Measurements from ENCODE around the gene LIPI. TPM values are rescaled to one million over a fixed set of nuclear protein-coding genes. Genes with fewer than 3 reads are reported as not detected.
"Not testable (repeated sequence)": the region's sequence is repeated elsewhere in the genome, so short reads cannot be mapped to it uniquely, and the experiment has no call there.

Gene LIPI
- total RNA-seq, 4 donors from 2014 or later = not detected

- no peak overlapping the region for H3K4me3 ChIP-seq (ENCODE audit: low read depth, poor library complexity, severe bottlenecking)
- 72 to 78% methylated on average over 5 of the region's 5 CpGs for WGBS, 2 donors
- TF ChIP-seq CTCF (IDR thresholded peaks at IDR 0.05) (no peak), POLR2A (IDR thresholded peaks at IDR 0.05) (no peak)
- intact Hi-C loops (cut with DNase I; ENCODE audit: low total_unique reads) = no loop called here
- no peak for DNase-seq (ENCODE audit: low spot score in 2 of 2)
Observed at GRCh38 chr21:14235101-14235500, 24.3 kb upstream of the LIPI start.

DNA sequence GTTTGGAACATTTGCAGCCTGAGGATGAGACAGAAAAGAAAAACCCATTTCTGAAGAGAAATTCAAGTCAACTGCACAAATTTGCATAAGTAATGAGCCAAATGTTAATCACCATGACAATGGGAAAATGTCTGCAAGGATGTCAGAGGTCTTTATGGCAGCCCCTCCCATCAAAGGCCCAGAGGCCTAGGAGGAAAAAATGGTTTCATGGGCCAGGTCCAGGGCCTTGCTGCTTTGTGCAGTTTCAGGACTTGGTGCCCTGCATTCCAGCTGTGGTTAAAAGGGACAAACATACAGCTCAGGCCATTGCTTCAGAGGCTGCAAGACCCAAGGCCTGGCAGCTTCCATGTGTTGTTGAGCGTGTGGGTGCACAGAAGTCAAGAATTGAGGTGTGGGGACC, 18.6 kb upstream of the LIPI start:
- intact Hi-C loops (cut with DNase I; ENCODE audit: low total_unique reads) = no loop called here
- DNase-seq (ENCODE audit: low spot score in 2 of 2) = no peak
- no peak overlapping the region for H3K4me3 ChIP-seq (ENCODE audit: low read depth, poor library complexity, severe bottlenecking)
- 89% methylated on average over 1 of the region's 1 CpG for WGBS, 2 donors
- no peak for TF ChIP-seq POLR2A (IDR thresholded peaks at IDR 0.05)
- TF ChIP-seq CTCF (IDR thresholded peaks at IDR 0.05) = no peak

DNA sequence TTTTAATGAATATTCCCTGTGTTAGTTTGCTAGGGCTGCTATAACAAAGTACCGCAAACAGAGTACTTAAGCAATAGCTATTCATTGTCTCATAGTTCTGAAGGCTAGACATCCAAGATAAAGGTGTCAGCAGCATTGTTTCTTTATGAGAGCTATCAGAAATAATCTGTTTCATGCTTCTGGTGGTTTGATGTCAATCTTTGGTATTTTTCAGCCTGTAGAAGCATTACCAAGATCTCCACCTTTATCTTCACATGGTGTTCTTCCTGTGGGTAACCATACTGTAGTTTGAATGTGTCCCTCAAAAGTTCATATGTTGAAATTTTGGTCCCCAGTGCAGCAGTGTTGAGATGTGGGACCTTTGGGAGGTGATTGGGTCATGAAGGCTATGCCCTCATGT, 12.6 kb upstream of the LIPI start:
- DNase-seq (ENCODE audit: low spot score in 2 of 2) = no peak
- TF ChIP-seq CTCF (IDR thresholded peaks at IDR 0.05) = no peak
- no peak for TF ChIP-seq POLR2A (IDR thresholded peaks at IDR 0.05)
- H3K4me3 ChIP-seq (ENCODE audit: low read depth, poor library complexity, severe bottlenecking) = no peak overlapping the region
- WGBS, 2 donors = 95 to 96% methylated on average over 1 of the region's 1 CpG
- intact Hi-C loops (cut with DNase I; ENCODE audit: low total_unique reads) = no loop called here

GRCh38 chr21:14215971-14216641, 5.4 kb upstream of the LIPI start, which contains the start of gene RBM11:
RBM11 (plus strand) TSS chr21:14216157; CDS start chr21:14216187, 30 bp downstream.
- peak within 1 kb of the TSS; percentile 18 for H3K4me3 ChIP-seq (ENCODE audit: low read depth, poor library complexity, severe bottlenecking)
- 1% methylated on average over 39 to 54 of the region's 55 CpGs for WGBS, 2 donors
- DNase-seq (ENCODE audit: low spot score in 2 of 2) = peak; percentile 30 to 87
- TF ChIP-seq POLR2A (IDR thresholded peaks at IDR 0.05) = no peak
- TF ChIP-seq CTCF (IDR thresholded peaks at IDR 0.05) = no peak
- intact Hi-C loops (cut with DNase I; ENCODE audit: low total_unique reads) = no loop called here

GRCh38 chr21:14213164-14213563, 2.4 kb upstream of the LIPI start:
- no peak for TF ChIP-seq CTCF (IDR thresholded peaks at IDR 0.05)
- no peak for TF ChIP-seq POLR2A (IDR thresholded peaks at IDR 0.05)
- intact Hi-C loops (cut with DNase I; ENCODE audit: low total_unique reads) = no loop called here
- no peak overlapping the region for H3K4me3 ChIP-seq (ENCODE audit: low read depth, poor library complexity, severe bottlenecking)
- DNase-seq (ENCODE audit: low spot score in 2 of 2) = no peak

DNA sequence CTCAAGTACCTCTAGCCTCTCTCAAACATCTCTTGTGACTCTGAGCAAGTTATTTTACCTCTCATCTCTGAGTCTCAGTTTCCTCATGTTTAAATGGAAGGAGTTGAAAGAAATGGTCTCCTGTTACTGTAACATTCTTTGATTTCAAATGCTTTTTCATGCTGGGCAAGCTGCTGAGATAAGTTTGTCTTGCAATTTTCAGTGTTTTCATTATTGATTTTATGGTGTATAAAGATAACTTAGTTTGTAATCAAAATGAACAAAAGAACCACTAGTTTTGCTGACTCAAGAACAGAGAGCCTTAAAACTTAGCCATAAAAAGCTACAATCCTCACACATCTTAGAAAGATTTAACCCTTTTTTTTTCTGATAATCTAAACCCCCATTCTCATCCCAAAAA, 4.5 kb downstream of the LIPI start:
- intact Hi-C loops (cut with DNase I; ENCODE audit: low total_unique reads) = no loop called here
- H3K4me3 ChIP-seq (ENCODE audit: low read depth, poor library complexity, severe bottlenecking) = no peak overlapping the region
- TF ChIP-seq POLR2A (IDR thresholded peaks at IDR 0.05) (no peak), CTCF (IDR thresholded peaks at IDR 0.05) (no peak)

DNA sequence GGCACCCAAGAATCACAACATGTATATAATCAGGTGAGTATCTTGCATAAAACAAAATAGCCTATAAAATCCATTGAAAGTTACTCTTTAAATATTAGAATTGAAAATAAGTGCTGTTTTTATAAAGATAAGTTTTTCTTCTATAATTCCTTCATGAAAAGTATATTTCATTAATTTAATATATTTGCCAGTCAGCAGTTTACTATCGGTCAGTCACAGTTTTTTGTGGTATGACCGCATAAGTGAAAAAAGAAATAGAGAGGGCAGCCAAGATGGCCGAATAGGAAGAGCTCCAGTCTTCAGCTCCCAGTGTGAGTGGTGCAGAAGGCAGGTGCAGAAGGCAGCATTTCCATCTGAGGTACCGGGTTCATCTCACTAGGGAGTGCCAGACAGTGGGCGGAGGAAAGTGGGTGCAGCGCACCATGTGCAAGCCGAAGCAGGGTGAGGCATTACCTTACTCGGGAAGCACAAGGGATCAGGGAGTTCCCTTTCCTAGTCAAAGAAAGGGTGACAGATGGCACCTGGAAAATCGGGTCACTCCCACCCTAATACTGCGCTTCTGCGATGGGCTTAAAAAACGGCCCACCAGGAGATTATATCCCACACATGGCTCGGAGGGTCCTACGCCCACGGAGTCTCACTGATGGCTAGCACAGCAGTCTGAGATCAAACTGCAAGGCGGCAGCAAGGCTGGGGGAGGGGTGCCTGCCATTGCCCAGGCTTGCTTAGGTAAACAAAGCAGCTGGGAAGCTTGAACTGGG, 44.1 kb downstream of the LIPI start:
- 84 to 86% methylated on average over 13 to 16 of the region's 16 CpGs for WGBS, 2 donors
- H3K4me3 ChIP-seq (ENCODE audit: low read depth, poor library complexity, severe bottlenecking); intact Hi-C loops (cut with DNase I; ENCODE audit: low total_unique reads); DNase-seq (ENCODE audit: low spot score in 2 of 2): not testable (repeated sequence)

More for the DNA sequence above, 4.5 kb downstream of the LIPI start:
- DNase-seq (ENCODE audit: low spot score in 2 of 2) = no peak
